ENCODE measurements around the gene BORCS8.

BORCS8 gene

GRCh38 chr19:19213426-19214158 is 21.6 kb upstream of the BORCS8 start:
- DNase-seq: no peak

GRCh38 chr19:19212916-19213315 is 21.0 kb upstream of the BORCS8 start:
- no peak for DNase-seq

GRCh38 chr19:19211499-19212420 is 19.8 kb upstream of the BORCS8 start, which contains the start of gene NCAN:
TSS of gene NCAN (plus strand) at chr19:19211958. CDS start at chr19:19216954, 4,996 bp downstream.
- no peak for DNase-seq

- DNase-seq: no peak
Observed at GRCh38 chr19:19209372-19209771, 17.4 kb upstream of the BORCS8 start.

GRCh38 chr19:19207637-19208572 is 16.0 kb upstream of the BORCS8 start:
- no peak for DNase-seq

GRCh38 chr19:19206938-19207337 is 15.0 kb upstream of the BORCS8 start:
- no peak for DNase-seq

GRCh38 chr19:19205416-19206410 is 13.8 kb upstream of the BORCS8 start:
- DNase-seq: no peak

GRCh38 chr19:19204181-19204580 is 12.2 kb upstream of the BORCS8 start:
- DNase-seq: no peak

GRCh38 chr19:19203012-19203856 is 11.3 kb upstream of the BORCS8 start, which contains the start of gene NR2C2AP:
TSS of gene NR2C2AP (minus strand) at chr19:19203414. CDS start at chr19:19203060, 354 bp downstream.
- peak; percentile 97 for DNase-seq

- no peak for DNase-seq
Observed at GRCh38 chr19:19202707-19203011, 10.7 kb upstream of the BORCS8 start.

- DNase-seq: no peak
Observed at GRCh38 chr19:19201697-19202630, 10.0 kb upstream of the BORCS8 start.

GRCh38 chr19:19193926-19194325 is 2.0 kb upstream of the BORCS8 start:
- no peak for DNase-seq

- no peak for DNase-seq
Observed at GRCh38 chr19:19192910-19193423, 1.0 kb upstream of the BORCS8 start.

- DNase-seq: no peak
Observed at GRCh38 chr19:19191768-19192077, 229 bp downstream of the BORCS8 start.

- no peak for DNase-seq
Observed at GRCh38 chr19:19186742-19187141, 5.2 kb downstream of the BORCS8 start.

- peak; percentile 67 for DNase-seq
Observed at GRCh38 chr19:19185853-19186740, 5.9 kb downstream of the BORCS8 start.

- no peak for DNase-seq
Observed at GRCh38 chr19:19181488-19181998, 10.4 kb downstream of the BORCS8 start.
